IMR-90 (cell line): Measurements from ENCODE around the gene KIF21A. TPM values are rescaled to one million over a fixed set of nuclear protein-coding genes. Genes with fewer than 3 reads are reported as not detected.

ENCODE experiments used
- ATAC-seq: fragments of 200-7000 bp; cut with Tn5 transposase; 2 replicates; pipeline ENCODE4 v1.9.1; 2020; ENCODE audit warnings: low read depth, mild to moderate bottlenecking, moderate library complexity
- BruUV-seq: library from RNA; stranded (reverse); fragments of 400-500 nt; replicated peaks from 2 replicates; lab custom pipeline; 2021; lab: Mats Ljungman, UMichigan
- CTCF ChIA-PET: fragments of 300-600 bp; formaldehyde crosslinking; extraction: SDS; loops from one replicate; lab custom pipeline; 2021; ENCODE audit warnings: antibody characterized with exemption; lab: Yijun Ruan, JAX
- POLR2A ChIA-PET: fragments of 300-600 bp; sonication (Branson Sonifier 250); formaldehyde crosslinking; loops from one replicate; lab custom pipeline; 2022; ENCODE audit warnings: antibody characterized with exemption; ENCODE audit not compliant: unreplicated experiment; lab: Charles Lee
- DNase-seq: peaks from one replicate; pipeline ENCODE4 v3.0.0; 2013
- H2AFZ ChIP-seq: replicated peaks from 2 replicates; pipeline ENCODE3; 2013; ENCODE audit warnings: low read length, mild to moderate bottlenecking; ENCODE audit not compliant: poor library complexity
- H2AK5ac ChIP-seq: 2 replicates; pipeline ENCODE4 v1.6.1; 2013; ENCODE audit warnings: low read depth, low read length, inconsistent platforms
- H2AK9ac ChIP-seq: replicated peaks from 2 replicates; pipeline ENCODE3; 2013; ENCODE audit warnings: mild to moderate bottlenecking, low read depth, low read length, moderate library complexity; ENCODE audit not compliant: poor library complexity
- H2BK120ac ChIP-seq: 2 replicates; pipeline ENCODE4 v1.6.1; 2013; ENCODE audit warnings: low read depth, low read length, inconsistent platforms
- H2BK15ac ChIP-seq: 3 replicates; pipeline ENCODE4 v1.6.1; 2013; ENCODE audit warnings: low read depth, low read length, inconsistent platforms
- H2BK20ac ChIP-seq: 2 replicates; pipeline ENCODE4 v1.6.1; 2013; ENCODE audit warnings: low read depth, mild to moderate bottlenecking, inconsistent platforms, low read length, moderate library complexity
- H2BK5ac ChIP-seq: 2 replicates; pipeline ENCODE4 v1.6.1; 2013; ENCODE audit warnings: mild to moderate bottlenecking, low read depth, low read length, inconsistent platforms; ENCODE audit not compliant: poor library complexity, severe bottlenecking
- H3K14ac ChIP-seq: replicated peaks from 2 replicates; pipeline ENCODE4 v1.6.1; 2013; ENCODE audit warnings: low read depth, low read length, inconsistent platforms
- H3K18ac ChIP-seq: 2 replicates; pipeline ENCODE4 v1.6.1; 2013; ENCODE audit warnings: low read depth, low read length, control low read depth
- H3K23ac ChIP-seq: 2 replicates; pipeline ENCODE4 v1.6.1; 2013; ENCODE audit warnings: low read depth, low read length, inconsistent platforms
- H3K27ac ChIP-seq: 2 replicates; pipeline ENCODE4 v1.5.1; 2013; ENCODE audit warnings: mild to moderate bottlenecking, control low read depth, low read length; ENCODE audit not compliant: insufficient read depth
- H3K27me3 ChIP-seq: 2 replicates; pipeline ENCODE4 v1.6.1; 2013; ENCODE audit warnings: low read length; ENCODE audit not compliant: control insufficient read depth, insufficient read depth
- H3K36me3 ChIP-seq: 2 replicates; pipeline ENCODE4 v1.6.1; 2013; ENCODE audit warnings: low read length, mixed read lengths; ENCODE audit not compliant: control insufficient read depth, insufficient read depth
- H3K4ac ChIP-seq: 2 replicates; pipeline ENCODE4 v1.6.1; 2013; ENCODE audit warnings: low read depth, low read length, inconsistent platforms
- H3K4me1 ChIP-seq: 2 replicates; pipeline ENCODE4 v1.6.1; 2013; ENCODE audit warnings: low read length, mixed read lengths; ENCODE audit not compliant: control insufficient read depth, insufficient read depth
- H3K4me2 ChIP-seq: 2 replicates; pipeline ENCODE4 v1.6.1; 2013; ENCODE audit warnings: low read depth, mild to moderate bottlenecking, control low read depth, low read length, moderate library complexity
- H3K4me3 ChIP-seq: 2 replicates; pipeline ENCODE4 v1.5.1; 2013; ENCODE audit warnings: low read depth, mild to moderate bottlenecking, control low read depth, low read length, moderate library complexity; ENCODE audit not compliant: insufficient read depth
- H3K56ac ChIP-seq: 2 replicates; pipeline ENCODE4 v1.6.1; 2013; ENCODE audit warnings: low read length, inconsistent platforms; ENCODE audit not compliant: insufficient read depth; ENCODE audit errors: extremely low read depth
- H3K79me1 ChIP-seq, 2 experiments: 2 replicates each; pipeline ENCODE4 v1.6.1; 2013; ENCODE audit warnings: low read length in 2 of 2, inconsistent platforms in 1 of 2, low read depth in 1 of 2
- H3K9ac ChIP-seq: 2 replicates; pipeline ENCODE4 v1.6.1; 2013; ENCODE audit warnings: low read depth, low read length, control low read depth
- H3K9me1 ChIP-seq: 2 replicates; pipeline ENCODE4 v1.6.1; 2013; ENCODE audit warnings: low read length, inconsistent platforms; ENCODE audit not compliant: insufficient read depth
- H3K9me3 ChIP-seq: 2 replicates; pipeline ENCODE4 v1.6.1; 2013; ENCODE audit warnings: low read length; ENCODE audit not compliant: control insufficient read depth, insufficient read depth
- H4K20me1 ChIP-seq: 2 replicates; pipeline ENCODE4 v1.6.1; 2013; ENCODE audit warnings: low read length, inconsistent platforms; ENCODE audit not compliant: insufficient read depth
- H4K5ac ChIP-seq: 2 replicates; pipeline ENCODE4 v1.6.1; 2013; ENCODE audit warnings: mild to moderate bottlenecking, low read depth, low read length, control low read depth
- H4K8ac ChIP-seq, 2 experiments: 2 replicates each; pipeline ENCODE4 v1.6.1; 2013; ENCODE audit warnings: low read depth in 2 of 2, low read length in 2 of 2, control low read depth in 1 of 2, inconsistent platforms in 1 of 2
- H4K91ac ChIP-seq: 2 replicates; pipeline ENCODE4 v1.6.1; 2013; ENCODE audit warnings: low read depth, low read length, inconsistent platforms; ENCODE audit not compliant: insufficient read depth
- BHLHE40 ChIP-seq: fragments of 150-350 bp; IDR thresholded peaks from 2 replicates; pipeline ENCODE4 v1.6.1; 2016; ENCODE audit warnings: mild to moderate bottlenecking, low read depth, low read length
- CEBPB ChIP-seq: IDR thresholded peaks from 2 replicates; pipeline ENCODE4 v1.6.1; 2012; ENCODE audit warnings: low read depth, low read length, improper control_type of control experiment
- CHD1 ChIP-seq: IDR thresholded peaks from 2 replicates; pipeline ENCODE4 v1.6.1; 2012; ENCODE audit warnings: low read depth, low read length, improper control_type of control experiment
- ELK1 ChIP-seq: fragments of 150-350 bp; IDR thresholded peaks from 2 replicates; pipeline ENCODE4 v1.6.1; 2016; ENCODE audit warnings: low read depth, mild to moderate bottlenecking, low read length, moderate library complexity, borderline replicate concordance
- FOS ChIP-seq: fragments of 150-350 bp; IDR thresholded peaks from 2 replicates; pipeline ENCODE4 v1.6.1; 2016; ENCODE audit warnings: low read depth, low read length
- MAFK ChIP-seq: IDR thresholded peaks from 2 replicates; pipeline ENCODE4 v1.6.1; 2012; ENCODE audit warnings: low read depth, low read length, improper control_type of control experiment
- MAZ ChIP-seq: IDR thresholded peaks from 2 replicates; pipeline ENCODE4 v1.6.1; 2012; ENCODE audit warnings: low read depth, mild to moderate bottlenecking, low read length, improper control_type of control experiment, moderate library complexity, borderline replicate concordance
- MXI1 ChIP-seq: IDR thresholded peaks from 2 replicates; pipeline ENCODE4 v1.6.1; 2012; ENCODE audit warnings: low read depth, mild to moderate bottlenecking, low read length, moderate library complexity, borderline replicate concordance
- NFE2L2 ChIP-seq: fragments of 150-350 bp; IDR thresholded peaks from 2 replicates; pipeline ENCODE4 v1.6.1; 2016; ENCODE audit warnings: low read depth, mild to moderate bottlenecking, low read length
- POLR2A ChIP-seq: IDR thresholded peaks from 2 replicates; pipeline ENCODE4 v1.6.1; 2012; ENCODE audit warnings: mild to moderate bottlenecking, low read depth, low read length
- RAD21 ChIP-seq: IDR thresholded peaks from 2 replicates; pipeline ENCODE4 v1.6.1; 2012; ENCODE audit warnings: low read length, improper control_type of control experiment
- RCOR1 ChIP-seq: IDR thresholded peaks from 2 replicates; pipeline ENCODE4 v1.6.1; 2012; ENCODE audit warnings: mild to moderate bottlenecking, low read length, improper control_type of control experiment; ENCODE audit not compliant: insufficient replicate concordance
- RFX5 ChIP-seq: IDR thresholded peaks from 2 replicates; pipeline ENCODE4 v1.8.0; 2012; ENCODE audit warnings: low read depth, mild to moderate bottlenecking, low read length, moderate library complexity
- SMC3 ChIP-seq: fragments of 150-350 bp; IDR thresholded peaks from 2 replicates; pipeline ENCODE4 v1.6.1; 2016; ENCODE audit warnings: low read depth, mild to moderate bottlenecking, antibody characterized with exemption, low read length, moderate library complexity
- dilution Hi-C: fragments of 300-500 bp; cut with HindIII; formaldehyde crosslinking; loops from one replicate; pipeline ENCODE4 v1.14.3; 2018; ENCODE audit warnings: low sequenced_read_pairs; ENCODE audit not compliant: unreplicated experiment
- in situ Hi-C: fragments of 300-500 bp; cut with MboI; formaldehyde crosslinking; loops from 3 replicates; pipeline ENCODE4 v1.14.3; 2019; ENCODE audit warnings: low sequenced_read_pairs, inconsistent platforms, mixed read lengths
- intact Hi-C: fragments of 100-400 bp; cut with micrococcal nuclease; formaldehyde crosslinking; loops from 2 replicates; pipeline ENCODE4 v1.10.0; 2022
- polyA plus RNA-seq, 3 experiments: library from polyadenylated mRNA; depleted of rRNA; stranded (reverse); fragments of >200 nt; gene quantifications; 2 replicates each; pipeline ENCODE4 v1.2.3, GENCODE V29; 2012; ENCODE audit warnings: low replicate concordance in 1 of 3
- total RNA-seq: library from RNA; depleted of rRNA; stranded (reverse); fragments of >200 nt; gene quantifications from 2 replicates; pipeline ENCODE4 v1.2.3, GENCODE V29; 2012
- TF ChIP-seq, protein P1 (sequence below): conservative IDR thresholded peaks from 2 replicates; pipeline ENCODE4 v1.5.1; 2012; ENCODE audit warnings: mild to moderate bottlenecking, low read depth, low read length, improper control_type of control experiment

Gene KIF21A
- total and polyA plus RNA-seq, 2 of the 4 experiments (the other 2 are of a cell fraction) = 0.38 to 1.1 TPM

GRCh38 chr12:39402922-39403321, 40.0 kb downstream of the KIF21A start:
- Histone ChIP-seq H3K4ac (no peak overlapping the region), H3K23ac (no peak overlapping the region), H3K27ac (no peak overlapping the region), H4K5ac (no peak overlapping the region), H3K14ac (no peak overlapping the region), H2AK5ac (no peak overlapping the region), H3K79me1 (no peaks in the 10 kb centered on the region), H2BK120ac (no peak overlapping the region), H2AK9ac (no peak overlapping the region), H2BK5ac (no peak overlapping the region), H3K4me3 (no peak overlapping the region), H4K20me1 (no peaks in the 10 kb centered on the region), H2BK20ac (no peak overlapping the region), H3K9me3 (no peaks in the 10 kb centered on the region), H3K9ac (no peak overlapping the region), H3K56ac (no peak overlapping the region), H4K8ac (no peak overlapping the region), H3K27me3 (no peaks in the 10 kb centered on the region), H2AFZ (no peak overlapping the region), H3K36me3 (no peaks in the 10 kb centered on the region), H3K18ac (no peak overlapping the region), H3K9me1 (no peaks in the 10 kb centered on the region), H4K91ac (no peak overlapping the region), H3K4me2 (no peak overlapping the region), H3K4me1 (no peaks in the 10 kb centered on the region), H2BK15ac (no peak overlapping the region)
- CTCF ChIA-PET = no interaction called here
- in situ Hi-C loops = no loop called here
- intact Hi-C loops = no loop called here
- no TSS peak for BruUV-seq
- no peak for DNase-seq
- TF ChIP-seq RAD21 (no peak), MAZ (no peak), FOS (no peak), RFX5 (no peak), MXI1 (no peak), MAFK (no peak), CHD1 (no peak), CEBPB (no peak), ELK1 (no peak), POLR2A (no peak), RCOR1 (no peak), BHLHE40 (no peak), SMC3 (no peak), NFE2L2 (no peak)
- TF ChIP-seq, protein P1, sequence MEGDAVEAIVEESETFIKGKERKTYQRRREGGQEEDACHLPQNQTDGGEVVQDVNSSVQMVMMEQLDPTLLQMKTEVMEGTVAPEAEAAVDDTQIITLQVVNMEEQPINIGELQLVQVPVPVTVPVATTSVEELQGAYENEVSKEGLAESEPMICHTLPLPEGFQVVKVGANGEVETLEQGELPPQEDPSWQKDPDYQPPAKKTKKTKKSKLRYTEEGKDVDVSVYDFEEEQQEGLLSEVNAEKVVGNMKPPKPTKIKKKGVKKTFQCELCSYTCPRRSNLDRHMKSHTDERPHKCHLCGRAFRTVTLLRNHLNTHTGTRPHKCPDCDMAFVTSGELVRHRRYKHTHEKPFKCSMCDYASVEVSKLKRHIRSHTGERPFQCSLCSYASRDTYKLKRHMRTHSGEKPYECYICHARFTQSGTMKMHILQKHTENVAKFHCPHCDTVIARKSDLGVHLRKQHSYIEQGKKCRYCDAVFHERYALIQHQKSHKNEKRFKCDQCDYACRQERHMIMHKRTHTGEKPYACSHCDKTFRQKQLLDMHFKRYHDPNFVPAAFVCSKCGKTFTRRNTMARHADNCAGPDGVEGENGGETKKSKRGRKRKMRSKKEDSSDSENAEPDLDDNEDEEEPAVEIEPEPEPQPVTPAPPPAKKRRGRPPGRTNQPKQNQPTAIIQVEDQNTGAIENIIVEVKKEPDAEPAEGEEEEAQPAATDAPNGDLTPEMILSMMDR = no peak
- POLR2A ChIA-PET = no interaction called here
- ATAC-seq = no peak
- dilution Hi-C loops = no loop called here
